ENCODE measurements around the gene ROBO2. TPM values are rescaled to one million over a fixed set of nuclear protein-coding genes. Genes with fewer than 3 reads are reported as not detected.

Gene ROBO2
- total RNA-seq, 1 experiment from 2014 or later = not detected

DNA sequence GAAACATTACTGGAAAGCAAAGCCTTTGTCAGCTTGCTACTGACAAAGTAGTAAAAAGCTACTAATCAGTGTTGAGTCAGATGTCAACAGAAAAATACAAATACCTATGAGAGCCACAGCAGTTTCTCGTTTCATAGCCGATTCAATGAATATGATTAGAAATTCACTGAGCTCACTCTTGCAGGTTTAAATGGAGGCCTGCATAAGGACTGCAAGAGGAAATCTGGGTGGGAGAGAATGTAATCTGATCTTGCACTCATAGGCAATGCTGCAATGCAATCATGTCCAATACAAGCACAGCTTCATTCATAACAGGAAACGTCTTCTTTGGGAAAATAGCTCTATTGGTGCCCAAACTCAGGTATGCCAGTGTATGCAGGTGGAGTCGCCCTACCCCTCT, 608.8 kb downstream of the ROBO2 start:
- DNase-seq (ENCODE audit: low read depth, low spot score) (no peak), ATAC-seq (no peak)
- Histone ChIP-seq H3K27ac (ENCODE audit: low read depth, low read length) (no peak overlapping the region), H3K36me3 (ENCODE audit: control insufficient read depth in 1 of 2, insufficient read depth in 2 of 2, low read length in 2 of 2) (no peaks in the 10 kb centered on the region), H2AFZ (ENCODE audit: low read depth, low read length, poor library complexity, severe bottlenecking) (no peak overlapping the region), H3K9ac (ENCODE audit: low read length) (no peak overlapping the region), H3K4me3 (replicated peaks in 1 of 2; ENCODE audit: low read depth in 1 of 2, low read length in 2 of 2) (no peak overlapping the region), H3K9me3 (ENCODE audit: control insufficient read depth in 1 of 2, insufficient read depth in 1 of 2, low read depth in 1 of 2, low read length in 2 of 2) (peaks cover 0 to 16% of the 10 kb centered on the region in 2 experiments; a peak in 1 of 4 replicates), H3K9me2 (ENCODE audit: insufficient read depth) (no peaks in the 10 kb centered on the region), H4K20me1 (ENCODE audit: insufficient read depth) (no peaks in the 10 kb centered on the region), H3K27me3 (ENCODE audit: insufficient read depth, low read length) (no peaks in the 10 kb centered on the region), H3K4me2 (ENCODE audit: low read length) (no peak overlapping the region), H3K4me1 (ENCODE audit: control insufficient read depth in 1 of 2, insufficient read depth in 2 of 2, low read length in 2 of 2) (no peaks in the 10 kb centered on the region), H3K79me2 (ENCODE audit: insufficient read depth, low read length) (no peaks in the 10 kb centered on the region)
- TF ChIP-seq FOSL1 (IDR thresholded peaks at IDR 0.05; ENCODE audit: low read depth) (no peak), EZH2phosphoT487 (IDR thresholded peaks at IDR 0.05; ENCODE audit: borderline replicate concordance) (no peak), SRF (IDR thresholded peaks at IDR 0.05; ENCODE audit: low read depth) (no peak), CEBPB (IDR thresholded peaks at IDR 0.05; ENCODE audit: low read depth) (no peak), RAD21 (IDR thresholded peaks at IDR 0.05; ENCODE audit: low read depth) (no peak), ELF1 (IDR thresholded peaks at IDR 0.05; ENCODE audit: borderline replicate concordance, low read depth) (no peak), EGR1 (IDR thresholded peaks at IDR 0.05; ENCODE audit: low read depth) (no peak), TCF7L2 (IDR thresholded peaks at IDR 0.05; ENCODE audit: borderline replicate concordance, extremely low read depth, insufficient read depth, insufficient read length) (no peak), ZFX (IDR thresholded peaks at IDR 0.05) (no peak), POLR2AphosphoS5 (IDR thresholded peaks at IDR 0.05; ENCODE audit: low read depth, low read length) (no peak)
- TF ChIP-seq, protein P1, sequence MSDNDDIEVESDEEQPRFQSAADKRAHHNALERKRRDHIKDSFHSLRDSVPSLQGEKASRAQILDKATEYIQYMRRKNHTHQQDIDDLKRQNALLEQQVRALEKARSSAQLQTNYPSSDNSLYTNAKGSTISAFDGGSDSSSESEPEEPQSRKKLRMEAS (IDR thresholded peaks at IDR 0.05) = no peak
- TF ChIP-seq, protein P2, sequence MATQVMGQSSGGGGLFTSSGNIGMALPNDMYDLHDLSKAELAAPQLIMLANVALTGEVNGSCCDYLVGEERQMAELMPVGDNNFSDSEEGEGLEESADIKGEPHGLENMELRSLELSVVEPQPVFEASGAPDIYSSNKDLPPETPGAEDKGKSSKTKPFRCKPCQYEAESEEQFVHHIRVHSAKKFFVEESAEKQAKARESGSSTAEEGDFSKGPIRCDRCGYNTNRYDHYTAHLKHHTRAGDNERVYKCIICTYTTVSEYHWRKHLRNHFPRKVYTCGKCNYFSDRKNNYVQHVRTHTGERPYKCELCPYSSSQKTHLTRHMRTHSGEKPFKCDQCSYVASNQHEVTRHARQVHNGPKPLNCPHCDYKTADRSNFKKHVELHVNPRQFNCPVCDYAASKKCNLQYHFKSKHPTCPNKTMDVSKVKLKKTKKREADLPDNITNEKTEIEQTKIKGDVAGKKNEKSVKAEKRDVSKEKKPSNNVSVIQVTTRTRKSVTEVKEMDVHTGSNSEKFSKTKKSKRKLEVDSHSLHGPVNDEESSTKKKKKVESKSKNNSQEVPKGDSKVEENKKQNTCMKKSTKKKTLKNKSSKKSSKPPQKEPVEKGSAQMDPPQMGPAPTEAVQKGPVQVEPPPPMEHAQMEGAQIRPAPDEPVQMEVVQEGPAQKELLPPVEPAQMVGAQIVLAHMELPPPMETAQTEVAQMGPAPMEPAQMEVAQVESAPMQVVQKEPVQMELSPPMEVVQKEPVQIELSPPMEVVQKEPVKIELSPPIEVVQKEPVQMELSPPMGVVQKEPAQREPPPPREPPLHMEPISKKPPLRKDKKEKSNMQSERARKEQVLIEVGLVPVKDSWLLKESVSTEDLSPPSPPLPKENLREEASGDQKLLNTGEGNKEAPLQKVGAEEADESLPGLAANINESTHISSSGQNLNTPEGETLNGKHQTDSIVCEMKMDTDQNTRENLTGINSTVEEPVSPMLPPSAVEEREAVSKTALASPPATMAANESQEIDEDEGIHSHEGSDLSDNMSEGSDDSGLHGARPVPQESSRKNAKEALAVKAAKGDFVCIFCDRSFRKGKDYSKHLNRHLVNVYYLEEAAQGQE (IDR thresholded peaks at IDR 0.05; ENCODE audit: low read depth) = no peak
- TF ChIP-seq, protein P3, sequence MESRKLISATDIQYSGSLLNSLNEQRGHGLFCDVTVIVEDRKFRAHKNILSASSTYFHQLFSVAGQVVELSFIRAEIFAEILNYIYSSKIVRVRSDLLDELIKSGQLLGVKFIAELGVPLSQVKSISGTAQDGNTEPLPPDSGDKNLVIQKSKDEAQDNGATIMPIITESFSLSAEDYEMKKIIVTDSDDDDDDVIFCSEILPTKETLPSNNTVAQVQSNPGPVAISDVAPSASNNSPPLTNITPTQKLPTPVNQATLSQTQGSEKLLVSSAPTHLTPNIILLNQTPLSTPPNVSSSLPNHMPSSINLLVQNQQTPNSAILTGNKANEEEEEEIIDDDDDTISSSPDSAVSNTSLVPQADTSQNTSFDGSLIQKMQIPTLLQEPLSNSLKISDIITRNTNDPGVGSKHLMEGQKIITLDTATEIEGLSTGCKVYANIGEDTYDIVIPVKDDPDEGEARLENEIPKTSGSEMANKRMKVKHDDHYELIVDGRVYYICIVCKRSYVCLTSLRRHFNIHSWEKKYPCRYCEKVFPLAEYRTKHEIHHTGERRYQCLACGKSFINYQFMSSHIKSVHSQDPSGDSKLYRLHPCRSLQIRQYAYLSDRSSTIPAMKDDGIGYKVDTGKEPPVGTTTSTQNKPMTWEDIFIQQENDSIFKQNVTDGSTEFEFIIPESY (IDR thresholded peaks at IDR 0.05; ENCODE audit: extremely low read depth, insufficient replicate concordance, low read length) = no peak
- no TSS peak for BruUV-seq (replicated peaks)
- intact Hi-C loops (cut with micrococcal nuclease) = no loop called here
- POLR2A ChIA-PET = no interaction called here
- CTCF ChIA-PET = no interaction called here
- RAD21 ChIA-PET (ENCODE audit: low non-redundant PET in 1 of 2, low total read pairs in 2 of 2, uncharacterized antibody in 2 of 2, unreplicated experiment in 2 of 2) = no interaction called here

All from HCT116 (cell line).